Neural cell (in vitro differentiated cells): ENCODE data around the gene KRTAP10-1.

Source experiments
- CTCF ChIP-seq: fragments of 450-650 bp; IDR thresholded peaks from 2 replicates; pipeline ENCODE4 v1.5.1; 2014; ENCODE audit warnings: antibody characterized with exemption, mild to moderate bottlenecking, moderate library complexity; ENCODE audit not compliant: poor library complexity, severe bottlenecking
- EP300 ChIP-seq: fragments of 450-650 bp; conservative IDR thresholded peaks from 2 replicates; pipeline ENCODE4 v1.6.1; 2014; ENCODE audit warnings: antibody characterized with exemption, mild to moderate bottlenecking, moderate library complexity; ENCODE audit not compliant: poor library complexity, severe bottlenecking
- POLR2AphosphoS5 ChIP-seq: IDR thresholded peaks from 2 replicates; pipeline ENCODE4 v1.6.1; 2012
- RAD21 ChIP-seq: fragments of 450-650 bp; conservative IDR thresholded peaks from 2 replicates; pipeline ENCODE4 v1.6.1; 2014; ENCODE audit warnings: antibody characterized with exemption, mild to moderate bottlenecking, moderate library complexity
- REST ChIP-seq: IDR thresholded peaks from 2 replicates; pipeline ENCODE4 v1.6.1; 2012; ENCODE audit warnings: borderline replicate concordance
- TAF1 ChIP-seq: IDR thresholded peaks from 2 replicates; pipeline ENCODE4 v1.6.1; 2012; ENCODE audit warnings: low read depth

GRCh38 chr21:44514746-44515358 lies 25.1 kb downstream of the KRTAP10-1 start:
- TF ChIP-seq CTCF (no peak), REST (no peak), RAD21 (no peak), EP300 (no peak), TAF1 (no peak), POLR2AphosphoS5 (no peak)
